Body of pancreas (tissue), 4 donors: Measurements from ENCODE around the gene PRB3.

Source experiments
- CTCF ChIP-seq, 7 experiments: fragments of 450-650 bp in 4 of 7; fragments of 200-600 bp in 3 of 7; sonication (generic) in 3 of 7; IDR thresholded peaks; one replicate each; pipeline ENCODE4 v1.5.1; 2016 to 2019; ENCODE audit warnings: antibody characterized with exemption in 7 of 7
- POLR2A ChIP-seq, 3 donors: fragments of 450-650 bp; IDR thresholded peaks; one replicate each; pipeline ENCODE4 v1.6.1; 2016; ENCODE audit warnings: antibody characterized with exemption in 3 of 3, mild to moderate bottlenecking in 2 of 3

GRCh38 chr12:11227373-11227772 lies 42.1 kb downstream of the PRB3 start:
- TF ChIP-seq CTCF (IDR thresholded peaks at IDR 0.05), result no peak
- TF ChIP-seq POLR2A (IDR thresholded peaks at IDR 0.05), result no peak
